ENCODE measurements around the gene EPN3.

Gene EPN3

GRCh38 chr17:50547736-50548083, 15.2 kb downstream of the EPN3 start:
- DNase-seq (ENCODE audit: low read depth in 2 of 2, low spot score in 1 of 2): no peak

GRCh38 chr17:50548831-50549230, 16.3 kb downstream of the EPN3 start:
- DNase-seq (ENCODE audit: low read depth in 2 of 2, low spot score in 1 of 2): no peak

GRCh38 chr17:50549256-50549941, 16.9 kb downstream of the EPN3 start:
- no peak for DNase-seq (ENCODE audit: low read depth in 2 of 2, low spot score in 1 of 2)

GRCh38 chr17:50549969-50550368, 17.4 kb downstream of the EPN3 start:
- no peak for DNase-seq (ENCODE audit: low read depth in 2 of 2, low spot score in 1 of 2)

GRCh38 chr17:50550661-50551432, 18.3 kb downstream of the EPN3 start:
- no peak for DNase-seq (ENCODE audit: low read depth in 2 of 2, low spot score in 1 of 2)

GRCh38 chr17:50551433-50551815, 18.9 kb downstream of the EPN3 start:
- DNase-seq (ENCODE audit: low read depth in 2 of 2, low spot score in 1 of 2): no peak

GRCh38 chr17:50551884-50552283, 19.3 kb downstream of the EPN3 start:
- no peak for DNase-seq (ENCODE audit: low read depth in 2 of 2, low spot score in 1 of 2)

- no peak for DNase-seq (ENCODE audit: low read depth in 2 of 2, low spot score in 1 of 2)
Observed at GRCh38 chr17:50554201-50554600, 21.7 kb downstream of the EPN3 start.

- DNase-seq (ENCODE audit: low read depth in 2 of 2, low spot score in 1 of 2): no peak
Observed at GRCh38 chr17:50556803-50557202, 24.3 kb downstream of the EPN3 start.

- DNase-seq (ENCODE audit: low read depth in 2 of 2, low spot score in 1 of 2): no peak
Observed at GRCh38 chr17:50557630-50558029, 25.1 kb downstream of the EPN3 start.

GRCh38 chr17:50558091-50558490, 25.6 kb downstream of the EPN3 start:
- DNase-seq (ENCODE audit: low read depth in 2 of 2, low spot score in 1 of 2): no peak

GRCh38 chr17:50558581-50558940, 26.0 kb downstream of the EPN3 start:
- no peak for DNase-seq (ENCODE audit: low read depth in 2 of 2, low spot score in 1 of 2)

GRCh38 chr17:50558941-50559614, 26.5 kb downstream of the EPN3 start:
- DNase-seq (ENCODE audit: low read depth in 2 of 2, low spot score in 1 of 2): no peak

- no peak for DNase-seq (ENCODE audit: low read depth in 2 of 2, low spot score in 1 of 2)
Observed at GRCh38 chr17:50559674-50560184, 27.2 kb downstream of the EPN3 start.

GRCh38 chr17:50560185-50560824, 27.8 kb downstream of the EPN3 start, which contains the start of gene CACNA1G:
TSS of gene CACNA1G (plus strand) at chr17:50560715. CDS start at chr17:50561460, 745 bp downstream.
- DNase-seq (ENCODE audit: low read depth in 2 of 2, low spot score in 1 of 2): peak; percentile 57 to 70

- DNase-seq (ENCODE audit: low read depth in 2 of 2, low spot score in 1 of 2): no peak
Observed at GRCh38 chr17:50560931-50561745, 28.6 kb downstream of the EPN3 start.

- no peak for DNase-seq (ENCODE audit: low read depth in 2 of 2, low spot score in 1 of 2)
Observed at GRCh38 chr17:50561746-50562141, 29.2 kb downstream of the EPN3 start.

GRCh38 chr17:50562242-50563091, 29.9 kb downstream of the EPN3 start:
- no peak for DNase-seq (ENCODE audit: low read depth in 2 of 2, low spot score in 1 of 2)

GRCh38 chr17:50563092-50563511, 30.6 kb downstream of the EPN3 start:
- no peak for DNase-seq (ENCODE audit: low read depth in 2 of 2, low spot score in 1 of 2)

GRCh38 chr17:50564916-50565315, 32.4 kb downstream of the EPN3 start:
- DNase-seq (ENCODE audit: low read depth in 2 of 2, low spot score in 1 of 2): no peak
